Gastrocnemius medialis (tissue), 4 donors: Measurements from ENCODE around the gene MAPRE2. TPM values are rescaled to one million over a fixed set of nuclear protein-coding genes. Genes with fewer than 3 reads are reported as not detected.

ENCODE experiments used
- ATAC-seq, 2 donors: fragments of 150-250 bp; one replicate each; pipeline ENCODE4 v1.9.1; 2016
- DNase-seq, 2 donors: peaks; one replicate each; pipeline ENCODE4 v3.0.0-alpha.2; 2019
- H3K27ac ChIP-seq, 4 donors: fragments of 200-600 bp; sonication (generic); 1 replicate in 1 of 4; 2 replicates in 3 of 4; pipeline ENCODE4 v1.5.1; 2016 to 2018; ENCODE audit warnings: mild to moderate bottlenecking in 2 of 4, moderate library complexity in 1 of 4
- H3K27me3 ChIP-seq, 3 donors: fragments of 200-600 bp; sonication (generic) in 2 of 3; 1 replicate in 1 of 3; 2 replicates in 2 of 3; pipeline versions ENCODE4 v1.5.1 to v1.6.0; 2016 to 2019; ENCODE audit warnings: mild to moderate bottlenecking in 1 of 3, moderate library complexity in 1 of 3
- H3K36me3 ChIP-seq, 2 donors: fragments of 200-600 bp; sonication (generic) in 1 of 2; one replicate each; pipeline ENCODE4 v1.5.1; 2017 to 2018
- H3K4me1 ChIP-seq, 2 donors: fragments of 200-600 bp; sonication (generic) in 1 of 2; one replicate each; pipeline ENCODE4 v1.5.1; 2016 to 2017; ENCODE audit warnings: mild to moderate bottlenecking in 2 of 2
- H3K4me3 ChIP-seq, 4 donors: fragments of 200-600 bp; sonication (generic) in 3 of 4; 1 replicate in 1 of 4; 2 replicates in 3 of 4; pipeline ENCODE4 v1.5.1; 2016 to 2019; ENCODE audit warnings: mild to moderate bottlenecking in 2 of 4
- H3K9me3 ChIP-seq, 3 donors: fragments of 200-600 bp; sonication (generic) in 2 of 3; 1 replicate in 1 of 3; 2 replicates in 2 of 3; pipeline ENCODE4 v1.5.1; 2016 to 2019
- CTCF ChIP-seq, 5 experiments: fragments of 450-650 bp in 3 of 5; fragments of 200-600 bp in 2 of 5; sonication (generic) in 2 of 5; IDR thresholded peaks in 4 of 5; conservative IDR thresholded peaks in 1 of 5; 1 replicate in 4 of 5; 2 replicates in 1 of 5; pipeline ENCODE4 v1.5.1; 2016 to 2019; ENCODE audit warnings: antibody characterized with exemption in 5 of 5, mild to moderate bottlenecking in 3 of 5, moderate library complexity in 3 of 5
- POLR2A ChIP-seq, 2 donors: fragments of 450-650 bp; IDR thresholded peaks; one replicate each; pipeline ENCODE4 v1.6.1; 2017; ENCODE audit warnings: antibody characterized with exemption in 2 of 2, mild to moderate bottlenecking in 2 of 2, moderate library complexity in 2 of 2
- in situ Hi-C, 4 donors: fragments of 200-750 bp; cut with MboI; loops; one replicate each; pipeline versions ENCODE4 v1.15.0 to v1.8.0; 2017; ENCODE audit warnings: low sequenced_read_pairs in 4 of 4
- intact Hi-C: fragments of 100-400 bp; cut with DNase I; formaldehyde crosslinking; loops from one replicate; pipeline ENCODE4 v1.15.1; 2023; ENCODE audit warnings: low total_unique reads
- total RNA-seq, 4 donors: library from RNA; depleted of rRNA; stranded (reverse); fragments of >200 nt; gene quantifications; one replicate each; pipeline versions ENCODE4 v1.1.0 to v1.2.3, GENCODE V29; 2016

Gene MAPRE2
- total RNA-seq, 4 donors from 2014 or later: 21.3 to 46.2 (median 34.4) TPM

GRCh38 chr18:35153609-35154272 is 112.5 kb downstream of the MAPRE2 start:
- intact Hi-C loops: no loop called here
- TF ChIP-seq POLR2A (IDR thresholded peaks at IDR 0.05) (no peak), CTCF (IDR thresholded peaks at IDR 0.05 in 4 of 5, conservative IDR thresholded peaks at IDR 0.05 in 1 of 5) (no peak)
- no peaks in the 10 kb centered on the region for H3K36me3 ChIP-seq
- in situ Hi-C loops: no loop called here
- no peak overlapping the region for H3K27ac ChIP-seq
- H3K9me3 ChIP-seq: no peaks in the 10 kb centered on the region
- ATAC-seq (no peak), DNase-seq (no peak)
- H3K4me3 ChIP-seq: no peak overlapping the region
- peaks cover 7 to 10% of the 10 kb centered on the region in 2 donors for H3K4me1 ChIP-seq
- no peaks in the 10 kb centered on the region for H3K27me3 ChIP-seq

- in situ Hi-C loops (no loop called here), intact Hi-C loops (no loop called here)
- TF ChIP-seq CTCF (IDR thresholded peaks at IDR 0.05 in 4 of 5, conservative IDR thresholded peaks at IDR 0.05 in 1 of 5): no peak
- TF ChIP-seq POLR2A (IDR thresholded peaks at IDR 0.05): no peak
- H3K4me1 ChIP-seq: peaks cover 7 to 10% of the 10 kb centered on the region in 2 donors
- H3K4me3 ChIP-seq: no peak overlapping the region
- H3K36me3 ChIP-seq: no peaks in the 10 kb centered on the region
- no peak overlapping the region for H3K27ac ChIP-seq
- peak; percentile 51 to 56 for ATAC-seq
- H3K27me3 ChIP-seq: no peaks in the 10 kb centered on the region
- no peak for DNase-seq
- H3K9me3 ChIP-seq: no peaks in the 10 kb centered on the region
Measured at GRCh38 chr18:35155398-35156117, 114.3 kb downstream of the MAPRE2 start.

DNA sequence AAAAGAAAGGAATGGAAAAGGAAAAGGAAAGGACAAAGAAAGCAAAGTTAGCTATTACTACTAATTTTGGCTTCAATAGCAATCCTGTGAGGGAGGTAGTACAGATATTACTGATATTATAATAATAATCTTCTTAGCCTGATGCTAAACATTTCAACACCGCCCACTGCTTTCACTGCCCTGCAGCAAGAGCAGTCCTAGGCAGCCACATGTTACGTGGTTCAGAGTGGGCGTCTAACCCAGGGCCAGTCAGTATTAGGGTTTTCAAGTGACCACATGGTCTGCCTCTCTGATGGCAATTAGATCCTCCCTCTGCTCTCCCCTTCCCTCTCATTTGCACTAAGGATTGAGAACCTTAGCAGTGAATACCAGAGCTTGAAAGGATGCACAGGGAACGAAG is 116.0 kb downstream of the MAPRE2 start:
- Histone ChIP-seq H3K4me3 (no peak overlapping the region), H3K27ac (no peak overlapping the region), H3K9me3 (no peaks in the 10 kb centered on the region), H3K36me3 (no peaks in the 10 kb centered on the region), H3K27me3 (no peaks in the 10 kb centered on the region), H3K4me1 (peaks cover 7 to 10% of the 10 kb centered on the region in 2 donors)
- ATAC-seq (no peak), DNase-seq (no peak)
- in situ Hi-C loops (no loop called here), intact Hi-C loops (no loop called here)
- no peak for TF ChIP-seq CTCF (IDR thresholded peaks at IDR 0.05 in 4 of 5, conservative IDR thresholded peaks at IDR 0.05 in 1 of 5)
- TF ChIP-seq POLR2A (IDR thresholded peaks at IDR 0.05): no peak

GRCh38 chr18:35158728-35159450 is 117.7 kb downstream of the MAPRE2 start:
- H3K4me3 ChIP-seq: no peak overlapping the region
- no peak overlapping the region for H3K27ac ChIP-seq
- ATAC-seq (no peak), DNase-seq (no peak)
- no peaks in the 10 kb centered on the region for H3K9me3 ChIP-seq
- no peak for TF ChIP-seq POLR2A (IDR thresholded peaks at IDR 0.05)
- no peak for TF ChIP-seq CTCF (IDR thresholded peaks at IDR 0.05 in 4 of 5, conservative IDR thresholded peaks at IDR 0.05 in 1 of 5)
- in situ Hi-C loops (no loop called here), intact Hi-C loops (no loop called here)
- H3K4me1 ChIP-seq: peaks cover 13 to 14% of the 10 kb centered on the region in 2 donors
- H3K36me3 ChIP-seq: no peaks in the 10 kb centered on the region
- no peaks in the 10 kb centered on the region for H3K27me3 ChIP-seq
